ENCODE results near the gene RBM38.

- TF ChIP-seq, protein P1, sequence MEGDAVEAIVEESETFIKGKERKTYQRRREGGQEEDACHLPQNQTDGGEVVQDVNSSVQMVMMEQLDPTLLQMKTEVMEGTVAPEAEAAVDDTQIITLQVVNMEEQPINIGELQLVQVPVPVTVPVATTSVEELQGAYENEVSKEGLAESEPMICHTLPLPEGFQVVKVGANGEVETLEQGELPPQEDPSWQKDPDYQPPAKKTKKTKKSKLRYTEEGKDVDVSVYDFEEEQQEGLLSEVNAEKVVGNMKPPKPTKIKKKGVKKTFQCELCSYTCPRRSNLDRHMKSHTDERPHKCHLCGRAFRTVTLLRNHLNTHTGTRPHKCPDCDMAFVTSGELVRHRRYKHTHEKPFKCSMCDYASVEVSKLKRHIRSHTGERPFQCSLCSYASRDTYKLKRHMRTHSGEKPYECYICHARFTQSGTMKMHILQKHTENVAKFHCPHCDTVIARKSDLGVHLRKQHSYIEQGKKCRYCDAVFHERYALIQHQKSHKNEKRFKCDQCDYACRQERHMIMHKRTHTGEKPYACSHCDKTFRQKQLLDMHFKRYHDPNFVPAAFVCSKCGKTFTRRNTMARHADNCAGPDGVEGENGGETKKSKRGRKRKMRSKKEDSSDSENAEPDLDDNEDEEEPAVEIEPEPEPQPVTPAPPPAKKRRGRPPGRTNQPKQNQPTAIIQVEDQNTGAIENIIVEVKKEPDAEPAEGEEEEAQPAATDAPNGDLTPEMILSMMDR (IDR thresholded peaks at IDR 0.05) = no peak
- no peak for TF ChIP-seq POLR2A (IDR thresholded peaks at IDR 0.05)
These were observed 6.7 kb upstream of the RBM38 start for GRCh38 chr20:57384486-57384885.

Measured in adrenal gland (tissue), 5 donors.